HEK293T (cell line): ENCODE data around the gene SOX14.

Experiments
- BHLHE40 ChIP-seq: fragments of 450-650 bp; IDR thresholded peaks from 2 replicates; pipeline ENCODE4 v1.6.1; 2016; ENCODE audit warnings: mild to moderate bottlenecking, moderate library complexity, borderline replicate concordance
- CTBP1 ChIP-seq: fragments of 450-650 bp; IDR thresholded peaks from 2 replicates; pipeline ENCODE4 v1.6.1; 2016; ENCODE audit warnings: borderline replicate concordance
- ELF4 ChIP-seq: fragments of 450-650 bp; IDR thresholded peaks from 2 replicates; pipeline ENCODE4 v1.6.1; 2017; ENCODE audit warnings: antibody characterized with exemption
- FOXA1 ChIP-seq: fragments of 450-650 bp; IDR thresholded peaks from 2 replicates; pipeline ENCODE4 v1.6.1; 2016; ENCODE audit warnings: mild to moderate bottlenecking
- FOXK2 ChIP-seq: fragments of 450-650 bp; IDR thresholded peaks from 2 replicates; pipeline ENCODE4 v1.6.1; 2016; ENCODE audit warnings: mild to moderate bottlenecking
- L3MBTL2 ChIP-seq: fragments of 450-650 bp; conservative IDR thresholded peaks from 2 replicates; pipeline ENCODE4 v1.6.1; 2016; ENCODE audit warnings: mild to moderate bottlenecking
- NFRKB ChIP-seq: fragments of 450-650 bp; IDR thresholded peaks from 2 replicates; pipeline ENCODE4 v1.6.1; 2016; ENCODE audit warnings: mild to moderate bottlenecking, moderate library complexity
- SP1 ChIP-seq: fragments of 450-650 bp; IDR thresholded peaks from 2 replicates; pipeline ENCODE4 v1.6.1; 2017
- SUZ12 ChIP-seq: fragments of 450-650 bp; IDR thresholded peaks from 2 replicates; pipeline ENCODE4 v1.6.1; 2016; ENCODE audit warnings: mild to moderate bottlenecking
- TARDBP ChIP-seq: fragments of 450-650 bp; IDR thresholded peaks from 2 replicates; pipeline ENCODE4 v1.6.1; 2016
- ZNF384 ChIP-seq: fragments of 450-650 bp; IDR thresholded peaks from 2 replicates; pipeline ENCODE4 v1.6.1; 2016
- TF ChIP-seq, protein P1 (sequence below): fragments of 450-650 bp; IDR thresholded peaks from 2 replicates; pipeline ENCODE4 v1.6.1; 2016

GRCh38 chr3:137761099-137761562, 3.0 kb upstream of the SOX14 start:
- TF ChIP-seq SP1 (no peak), L3MBTL2 (no peak), BHLHE40 (no peak), CTBP1 (no peak), FOXK2 (no peak), SUZ12 (no peak), FOXA1 (no peak), NFRKB (no peak), ELF4 (no peak), TARDBP (no peak), ZNF384 (no peak)
- TF ChIP-seq, protein P1, sequence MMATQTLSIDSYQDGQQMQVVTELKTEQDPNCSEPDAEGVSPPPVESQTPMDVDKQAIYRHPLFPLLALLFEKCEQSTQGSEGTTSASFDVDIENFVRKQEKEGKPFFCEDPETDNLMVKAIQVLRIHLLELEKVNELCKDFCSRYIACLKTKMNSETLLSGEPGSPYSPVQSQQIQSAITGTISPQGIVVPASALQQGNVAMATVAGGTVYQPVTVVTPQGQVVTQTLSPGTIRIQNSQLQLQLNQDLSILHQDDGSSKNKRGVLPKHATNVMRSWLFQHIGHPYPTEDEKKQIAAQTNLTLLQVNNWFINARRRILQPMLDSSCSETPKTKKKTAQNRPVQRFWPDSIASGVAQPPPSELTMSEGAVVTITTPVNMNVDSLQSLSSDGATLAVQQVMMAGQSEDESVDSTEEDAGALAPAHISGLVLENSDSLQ: no peak
